ENCODE data around the gene MYCBP. TPM values are rescaled to one million over a fixed set of nuclear protein-coding genes. Genes with fewer than 3 reads are reported as not detected.

The MYCBP gene
- total RNA-seq, 1 experiment from 2014 or later: 51.9 TPM

- Histone ChIP-seq H2AFZ (no peak overlapping the region), H3K9me3 (ENCODE audit: insufficient read depth, low read depth) (no peaks in the 10 kb centered on the region), H3K79me2 (ENCODE audit: low read depth) (no peaks in the 10 kb centered on the region), H3K4me2 (no peak overlapping the region), H3K27me3 (ENCODE audit: insufficient read depth, low read depth) (no peaks in the 10 kb centered on the region), H3K9me2 (ENCODE audit: insufficient read depth) (no peaks in the 10 kb centered on the region; the same call in 1 of the 2 replicates), H3K4me1 (replicated peaks; ENCODE audit: insufficient read depth) (no peaks in the 10 kb centered on the region), H3F3A (ENCODE audit: insufficient read depth, low read depth) (0 out of 2 replicates have a peak, but pooled peaks cover 6% of the 10 kb centered on the region), H3K27ac (no peak overlapping the region), H3K4me3 (no peak overlapping the region), H3K36me3 (ENCODE audit: low read depth) (no peaks in the 10 kb centered on the region), H4K20me1 (ENCODE audit: insufficient read depth) (no peaks in the 10 kb centered on the region)
- no peak for DNase-seq
- BruUV-seq (replicated peaks): no TSS peak
- TF ChIP-seq, protein P1, sequence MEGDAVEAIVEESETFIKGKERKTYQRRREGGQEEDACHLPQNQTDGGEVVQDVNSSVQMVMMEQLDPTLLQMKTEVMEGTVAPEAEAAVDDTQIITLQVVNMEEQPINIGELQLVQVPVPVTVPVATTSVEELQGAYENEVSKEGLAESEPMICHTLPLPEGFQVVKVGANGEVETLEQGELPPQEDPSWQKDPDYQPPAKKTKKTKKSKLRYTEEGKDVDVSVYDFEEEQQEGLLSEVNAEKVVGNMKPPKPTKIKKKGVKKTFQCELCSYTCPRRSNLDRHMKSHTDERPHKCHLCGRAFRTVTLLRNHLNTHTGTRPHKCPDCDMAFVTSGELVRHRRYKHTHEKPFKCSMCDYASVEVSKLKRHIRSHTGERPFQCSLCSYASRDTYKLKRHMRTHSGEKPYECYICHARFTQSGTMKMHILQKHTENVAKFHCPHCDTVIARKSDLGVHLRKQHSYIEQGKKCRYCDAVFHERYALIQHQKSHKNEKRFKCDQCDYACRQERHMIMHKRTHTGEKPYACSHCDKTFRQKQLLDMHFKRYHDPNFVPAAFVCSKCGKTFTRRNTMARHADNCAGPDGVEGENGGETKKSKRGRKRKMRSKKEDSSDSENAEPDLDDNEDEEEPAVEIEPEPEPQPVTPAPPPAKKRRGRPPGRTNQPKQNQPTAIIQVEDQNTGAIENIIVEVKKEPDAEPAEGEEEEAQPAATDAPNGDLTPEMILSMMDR (conservative IDR thresholded peaks at IDR 0.05): no peak
- no peak for TF ChIP-seq EZH2 (IDR thresholded peaks at IDR 0.05; ENCODE audit: low read depth)
- CTCF ChIA-PET: no interaction called here
- POLR2A ChIA-PET (ENCODE audit: unreplicated experiment): no interaction called here
- intact Hi-C loops (cut with micrococcal nuclease; ENCODE audit: unreplicated experiment): no loop called here
These were observed 11.9 kb upstream of the MYCBP start for GRCh38 chr1:38885092-38885491.

GRCh38 chr1:38881487-38881886 is 8.3 kb upstream of the MYCBP start, which contains the start of gene GJA9:
Gene GJA9, minus strand, starts transcription at chr1:38881587. Its CDS starts 5,489 bp downstream, at chr1:38876098.
- no peaks in the 10 kb centered on the region for H3K9me2 ChIP-seq (ENCODE audit: insufficient read depth)
- no peak within 1 kb of the TSS for H3K4me2 ChIP-seq
- no peak within 1 kb of the TSS for H2AFZ ChIP-seq
- no peaks in the 10 kb centered on the region for H3K27me3 ChIP-seq (ENCODE audit: insufficient read depth, low read depth)
- H3K27ac ChIP-seq: no peak within 1 kb of the TSS
- H4K20me1 ChIP-seq (ENCODE audit: insufficient read depth): no peaks in the 10 kb centered on the region
- no peak for DNase-seq
- H3K9me3 ChIP-seq (ENCODE audit: insufficient read depth, low read depth): no peaks in the 10 kb centered on the region
- no peaks in the 10 kb centered on the region for H3K79me2 ChIP-seq (ENCODE audit: low read depth)
- no TSS peak for BruUV-seq (replicated peaks)
- TF ChIP-seq, protein P1 (conservative IDR thresholded peaks at IDR 0.05): no peak
- TF ChIP-seq EZH2 (IDR thresholded peaks at IDR 0.05; ENCODE audit: low read depth): no peak
- intact Hi-C loops (cut with micrococcal nuclease; ENCODE audit: unreplicated experiment): no loop called here
- H3K4me3 ChIP-seq: no peak within 1 kb of the TSS
- CTCF ChIA-PET: interaction anchor here (0.6 kb wide), 1 partner anchor 22 kb away, joined by 4 read pairs; no protein-coding TSS in a partner anchor
- peaks cover 10% of the 10 kb centered on the region; the same call in 1 of the 2 replicates for H3F3A ChIP-seq (ENCODE audit: insufficient read depth, low read depth)
- no peaks in the 10 kb centered on the region for H3K4me1 ChIP-seq (replicated peaks; ENCODE audit: insufficient read depth)
- no peaks in the 10 kb centered on the region for H3K36me3 ChIP-seq (ENCODE audit: low read depth)
- POLR2A ChIA-PET (ENCODE audit: unreplicated experiment): interaction anchor here (0.7 kb wide), 2 partner anchors 40 to 61 kb away, joined by 3 read pairs; no protein-coding TSS in a partner anchor

DNA sequence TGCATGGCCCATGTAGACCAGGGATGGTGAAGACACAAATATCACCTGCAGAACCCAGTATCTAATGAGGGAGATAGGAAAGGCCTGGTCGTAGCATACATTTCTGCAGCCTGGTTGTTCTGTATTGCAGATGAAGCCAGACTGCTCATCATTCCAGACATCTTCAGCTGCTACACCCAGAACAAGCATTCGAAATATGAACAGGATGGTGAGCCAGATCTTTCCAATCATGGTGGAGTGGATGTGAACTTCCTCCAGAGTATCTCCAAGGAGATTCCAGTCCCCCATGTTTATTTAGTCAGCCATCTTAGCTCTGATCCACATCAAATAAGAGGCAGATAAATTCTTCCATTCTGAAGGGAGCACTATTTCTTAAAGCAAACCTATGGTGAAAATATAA is 2.7 kb upstream of the MYCBP start:
- no peaks in the 10 kb centered on the region for H4K20me1 ChIP-seq (ENCODE audit: insufficient read depth)
- no peak overlapping the region for H3K4me2 ChIP-seq
- no peak overlapping the region for H3K27ac ChIP-seq
- peaks cover 4% of the 10 kb centered on the region; the same call in 1 of the 2 replicates for H3F3A ChIP-seq (ENCODE audit: insufficient read depth, low read depth)
- H3K9me2 ChIP-seq (ENCODE audit: insufficient read depth): no peaks in the 10 kb centered on the region
- no peak for DNase-seq
- TF ChIP-seq, protein P1 (conservative IDR thresholded peaks at IDR 0.05): no peak
- TF ChIP-seq EZH2 (IDR thresholded peaks at IDR 0.05; ENCODE audit: low read depth): no peak
- H2AFZ ChIP-seq: no peak overlapping the region
- H3K36me3 ChIP-seq (ENCODE audit: low read depth): no peaks in the 10 kb centered on the region
- no peaks in the 10 kb centered on the region for H3K9me3 ChIP-seq (ENCODE audit: insufficient read depth, low read depth)
- CTCF ChIA-PET: no interaction called here
- no peak overlapping the region for H3K4me3 ChIP-seq
- no peaks in the 10 kb centered on the region for H3K27me3 ChIP-seq (ENCODE audit: insufficient read depth, low read depth)
- BruUV-seq (replicated peaks): no TSS peak
- peaks cover 30% of the 10 kb centered on the region for H3K79me2 ChIP-seq (ENCODE audit: low read depth)
- H3K4me1 ChIP-seq (replicated peaks; ENCODE audit: insufficient read depth): peaks cover 15% of the 10 kb centered on the region
- intact Hi-C loops (cut with micrococcal nuclease; ENCODE audit: unreplicated experiment): no loop called here
- POLR2A ChIA-PET (ENCODE audit: unreplicated experiment): no interaction called here
